ENCODE data around the gene AKR1C1.
"Not testable (repeated sequence)": the region's sequence is repeated elsewhere in the genome, so short reads cannot be mapped to it uniquely, and the experiment has no call there.

AKR1C1 gene

GRCh38 chr10:4978870-4979269 lies 15.7 kb downstream of the AKR1C1 start:
- DNase-seq (ENCODE audit: low read depth): no peak
- no peak overlapping the region for H3K4me3 ChIP-seq (ENCODE audit: low read depth, low read length)

- H3K4me3 ChIP-seq (ENCODE audit: low read depth, low read length): no peak overlapping the region
- DNase-seq (ENCODE audit: low read depth): no peak
Measured at GRCh38 chr10:4980793-4981192, 17.6 kb downstream of the AKR1C1 start.

- DNase-seq (ENCODE audit: low read depth): no peak
- no peak overlapping the region for H3K4me3 ChIP-seq (ENCODE audit: low read depth, low read length)
Measured at GRCh38 chr10:4981722-4982471, 18.7 kb downstream of the AKR1C1 start.

GRCh38 chr10:4982764-4983226 lies 19.6 kb downstream of the AKR1C1 start:
- no peak for DNase-seq (ENCODE audit: low read depth)
- no peak overlapping the region for H3K4me3 ChIP-seq (ENCODE audit: low read depth, low read length)

DNA sequence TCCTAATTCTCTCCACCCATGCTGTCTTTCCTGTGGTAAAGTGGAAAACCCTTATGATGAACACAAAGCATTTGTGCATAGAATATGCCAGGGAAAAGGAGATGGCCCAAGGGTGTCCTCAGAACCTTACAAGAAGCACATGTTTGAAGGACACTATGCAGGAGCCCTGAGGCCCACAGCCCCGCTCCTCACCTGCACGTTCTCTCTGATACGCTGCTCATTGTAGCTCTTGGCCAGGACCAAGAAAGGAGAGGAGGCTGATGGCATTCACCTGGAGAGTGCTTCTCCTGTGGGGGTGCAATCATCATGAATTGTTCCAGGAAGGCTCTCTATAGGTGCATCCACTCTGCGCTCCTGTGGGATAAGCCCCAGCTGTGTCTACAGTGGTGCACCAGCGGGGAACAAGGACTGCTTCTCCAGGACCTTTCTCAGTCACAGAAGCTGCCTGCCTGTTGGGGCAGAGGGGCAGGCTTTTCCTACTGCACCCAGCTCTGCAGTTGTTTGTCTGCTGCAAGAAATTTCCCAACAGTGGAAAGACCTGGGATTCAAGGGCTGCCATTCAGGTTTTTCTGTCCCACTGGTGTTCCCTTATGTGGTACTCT lies 20.5 kb downstream of the AKR1C1 start:
- no peak for DNase-seq (ENCODE audit: low read depth)
- H3K4me3 ChIP-seq (ENCODE audit: low read depth, low read length): no peak overlapping the region

DNA sequence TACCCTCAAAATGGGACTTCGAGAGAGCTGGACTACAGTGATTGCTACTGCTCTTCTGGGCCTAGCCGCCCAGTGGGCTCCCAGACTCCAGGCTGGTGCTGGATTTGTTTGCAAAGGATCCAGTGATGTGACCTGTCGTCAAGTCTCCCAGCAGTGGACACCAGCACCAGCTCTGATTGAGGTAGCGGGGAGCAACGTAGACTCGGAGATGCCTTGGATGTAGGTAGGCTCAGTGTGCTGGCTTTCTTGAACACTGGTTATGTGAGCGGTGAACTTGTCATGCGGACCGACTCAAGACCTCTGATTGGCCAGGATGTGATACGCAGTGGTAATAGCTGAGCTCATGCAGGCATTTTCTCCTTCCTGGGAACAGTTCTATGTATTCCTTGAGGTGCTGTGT lies 21.0 kb downstream of the AKR1C1 start:
- no peak overlapping the region for H3K4me3 ChIP-seq (ENCODE audit: low read depth, low read length)
- DNase-seq (ENCODE audit: low read depth): no peak

DNA sequence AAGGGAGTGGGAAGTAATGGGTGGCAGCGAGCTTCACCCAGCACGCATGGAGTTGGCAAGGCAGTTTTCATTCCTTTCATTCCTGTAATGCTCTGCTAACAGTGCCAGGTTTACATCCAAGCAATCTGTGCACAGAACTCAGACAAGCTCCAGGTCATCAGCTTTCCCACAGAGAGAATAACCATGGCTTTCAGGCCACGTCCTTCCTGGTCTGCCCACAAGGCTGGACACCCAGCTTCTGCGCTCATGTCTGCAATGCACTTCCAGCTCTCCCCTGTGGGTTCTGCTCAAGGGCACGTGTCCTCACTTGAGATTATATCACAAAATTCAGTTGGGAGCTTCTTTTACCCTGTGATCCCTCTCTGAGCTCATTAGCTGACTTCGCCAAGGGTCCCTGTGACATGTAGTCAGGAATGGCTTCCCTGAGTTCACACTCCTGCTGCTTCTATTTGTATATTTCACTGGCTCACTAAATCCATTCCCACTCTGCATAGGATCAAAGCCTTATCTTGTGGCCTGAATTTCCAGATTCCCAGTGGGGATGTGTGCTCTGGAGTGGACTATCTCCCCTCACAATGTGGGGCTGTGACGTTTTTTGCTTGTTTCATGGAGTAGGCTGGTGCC lies 21.9 kb downstream of the AKR1C1 start:
- DNase-seq (ENCODE audit: low read depth): no peak
- no peak overlapping the region for H3K4me3 ChIP-seq (ENCODE audit: low read depth, low read length)

- DNase-seq (ENCODE audit: low read depth): not testable (repeated sequence)
Measured at GRCh38 chr10:4988000-4988641, 24.9 kb downstream of the AKR1C1 start.

DNA sequence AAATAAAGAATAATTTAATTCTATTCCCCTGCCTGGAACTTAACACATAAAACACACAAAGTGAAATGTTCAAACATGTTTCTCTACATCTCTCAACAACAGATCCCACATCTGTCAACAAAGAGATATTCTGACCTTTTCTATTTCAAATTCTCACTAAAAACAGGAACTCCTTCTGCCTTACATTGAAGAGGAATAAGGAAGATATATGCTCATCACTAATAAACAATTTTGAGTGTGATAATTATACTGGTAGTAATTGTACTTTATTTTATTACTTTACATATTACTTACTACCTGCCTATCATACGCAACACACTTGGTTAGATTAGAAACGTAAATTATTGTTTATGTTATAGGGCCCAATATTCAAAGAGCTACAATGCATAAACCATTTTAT lies 27.0 kb downstream of the AKR1C1 start:
- no peak overlapping the region for H3K4me3 ChIP-seq (ENCODE audit: low read depth, low read length)
- DNase-seq (ENCODE audit: low read depth): no peak

More at GRCh38 chr10:4988000-4988641, 24.9 kb downstream of the AKR1C1 start:
- H3K4me3 ChIP-seq (ENCODE audit: low read depth, low read length): not testable (repeated sequence)

DNA sequence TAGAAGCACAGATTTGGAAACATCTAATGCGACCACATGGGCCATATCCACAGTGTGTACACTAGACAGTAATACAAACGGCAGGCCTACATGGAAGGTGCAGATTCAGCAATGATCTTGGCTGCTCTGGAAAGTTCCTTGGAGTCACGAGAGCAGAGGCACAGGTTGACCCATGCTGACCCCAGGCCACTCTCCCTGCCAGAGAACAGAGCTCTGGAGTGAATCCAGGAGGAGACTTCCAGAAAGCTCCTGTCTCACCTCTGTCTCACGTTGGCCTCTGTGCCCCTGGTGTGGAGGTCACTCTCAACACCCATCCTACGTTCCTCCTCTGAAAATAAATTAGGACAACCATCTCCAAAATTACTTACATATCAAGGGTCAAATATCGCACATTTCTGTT lies 28.2 kb downstream of the AKR1C1 start:
- H3K4me3 ChIP-seq (ENCODE audit: low read depth, low read length); DNase-seq (ENCODE audit: low read depth): not testable (repeated sequence)

DNA sequence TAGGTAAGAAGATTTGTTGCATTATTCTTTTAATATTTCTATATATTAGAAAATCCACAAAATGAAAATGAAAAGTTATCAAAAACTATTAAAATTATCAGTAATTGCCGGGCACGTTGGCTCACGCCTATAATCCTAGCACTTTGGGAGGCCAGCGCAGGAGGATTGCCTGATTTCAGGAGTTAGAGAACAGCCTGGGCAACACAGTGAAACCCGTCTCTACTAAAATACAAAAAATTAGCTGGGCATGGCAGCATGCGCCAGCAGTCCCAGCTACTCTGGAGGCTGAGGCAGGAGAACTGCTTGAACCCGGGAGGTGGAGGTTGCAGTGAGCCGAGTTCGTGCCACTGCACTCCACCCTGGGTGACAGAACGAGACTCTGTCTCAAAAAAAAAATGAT lies 29.3 kb downstream of the AKR1C1 start:
- not testable (repeated sequence) for DNase-seq (ENCODE audit: low read depth)

DNA sequence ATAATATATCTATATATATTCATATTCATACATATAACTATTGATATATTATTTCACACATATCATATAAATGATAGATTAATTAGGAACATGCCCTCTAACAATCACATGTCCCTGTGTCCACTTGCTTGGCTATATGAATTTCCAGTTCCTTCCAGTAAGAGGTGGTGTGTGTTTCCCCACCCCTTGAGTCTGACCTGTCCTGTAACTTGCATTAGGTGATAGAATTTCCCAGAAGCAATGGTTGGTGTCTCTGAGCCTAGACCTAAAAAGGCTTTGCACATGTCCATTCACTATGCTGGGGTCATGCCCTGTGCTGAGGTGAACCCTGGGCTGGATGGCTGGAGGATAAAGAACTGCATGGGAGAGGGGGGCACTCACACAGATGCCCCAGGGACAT lies 31.0 kb downstream of the AKR1C1 start:
- H3K4me3 ChIP-seq (ENCODE audit: low read depth, low read length); DNase-seq (ENCODE audit: low read depth): not testable (repeated sequence)

More for the DNA sequence above, 29.3 kb downstream of the AKR1C1 start:
- not testable (repeated sequence) for H3K4me3 ChIP-seq (ENCODE audit: low read depth, low read length)

DNA sequence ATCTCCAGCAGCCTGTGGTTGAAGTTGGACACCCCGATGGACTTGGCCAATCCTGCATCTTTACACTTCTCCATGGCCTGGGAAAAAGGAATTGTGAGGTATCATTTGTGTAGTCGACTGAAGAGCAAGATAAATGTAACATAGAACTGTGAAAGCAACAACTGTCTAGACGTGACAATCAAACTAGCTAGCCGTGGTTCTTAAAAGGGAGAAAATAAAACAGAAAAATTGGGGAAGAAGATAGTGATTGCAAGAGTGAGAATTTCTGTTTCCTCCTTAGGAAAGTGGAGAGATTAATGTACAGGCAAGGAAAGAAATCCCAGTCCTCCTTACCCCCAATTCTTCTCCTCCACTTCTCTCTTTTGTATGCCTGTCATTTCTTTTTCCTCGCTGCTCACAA lies 35.5 kb downstream of the AKR1C1 start:
- H3K4me3 ChIP-seq (ENCODE audit: low read depth, low read length): no peak overlapping the region
- no peak for DNase-seq (ENCODE audit: low read depth)

GRCh38 chr10:5002013-5002727 lies 39.0 kb downstream of the AKR1C1 start:
- no peak overlapping the region for H3K4me3 ChIP-seq (ENCODE audit: low read depth, low read length)

GRCh38 chr10:5003127-5004029 lies 40.2 kb downstream of the AKR1C1 start, which contains the start of gene AKR1C2:
Gene AKR1C2, minus strand, starts transcription at chr10:5003857. Its CDS starts 22 bp downstream, at chr10:5003835.
- H3K4me3 ChIP-seq (ENCODE audit: low read depth, low read length): peak within 1 kb of the TSS; percentile 23
- DNase-seq (ENCODE audit: low read depth): not testable (repeated sequence)

More at GRCh38 chr10:5002013-5002727, 39.0 kb downstream of the AKR1C1 start:
- DNase-seq (ENCODE audit: low read depth): no peak

- not testable (repeated sequence) for H3K4me3 ChIP-seq (ENCODE audit: low read depth, low read length); DNase-seq (ENCODE audit: low read depth)
Measured at GRCh38 chr10:5004030-5004385, 40.8 kb downstream of the AKR1C1 start.

GRCh38 chr10:5004501-5004900 lies 41.3 kb downstream of the AKR1C1 start:
- DNase-seq (ENCODE audit: low read depth); H3K4me3 ChIP-seq (ENCODE audit: low read depth, low read length): not testable (repeated sequence)

- not testable (repeated sequence) for DNase-seq (ENCODE audit: low read depth); H3K4me3 ChIP-seq (ENCODE audit: low read depth, low read length)
Measured at GRCh38 chr10:5008857-5009548, 45.8 kb downstream of the AKR1C1 start.
